Measurements from ENCODE around the gene DNASE1L2. TPM values are rescaled to one million over a fixed set of nuclear protein-coding genes. Genes with fewer than 3 reads are reported as not detected.

DNASE1L2 gene
- total RNA-seq, 4 donors from 2014 or later, result 17.0 to 72.6 (median 42.8) TPM

DNA sequence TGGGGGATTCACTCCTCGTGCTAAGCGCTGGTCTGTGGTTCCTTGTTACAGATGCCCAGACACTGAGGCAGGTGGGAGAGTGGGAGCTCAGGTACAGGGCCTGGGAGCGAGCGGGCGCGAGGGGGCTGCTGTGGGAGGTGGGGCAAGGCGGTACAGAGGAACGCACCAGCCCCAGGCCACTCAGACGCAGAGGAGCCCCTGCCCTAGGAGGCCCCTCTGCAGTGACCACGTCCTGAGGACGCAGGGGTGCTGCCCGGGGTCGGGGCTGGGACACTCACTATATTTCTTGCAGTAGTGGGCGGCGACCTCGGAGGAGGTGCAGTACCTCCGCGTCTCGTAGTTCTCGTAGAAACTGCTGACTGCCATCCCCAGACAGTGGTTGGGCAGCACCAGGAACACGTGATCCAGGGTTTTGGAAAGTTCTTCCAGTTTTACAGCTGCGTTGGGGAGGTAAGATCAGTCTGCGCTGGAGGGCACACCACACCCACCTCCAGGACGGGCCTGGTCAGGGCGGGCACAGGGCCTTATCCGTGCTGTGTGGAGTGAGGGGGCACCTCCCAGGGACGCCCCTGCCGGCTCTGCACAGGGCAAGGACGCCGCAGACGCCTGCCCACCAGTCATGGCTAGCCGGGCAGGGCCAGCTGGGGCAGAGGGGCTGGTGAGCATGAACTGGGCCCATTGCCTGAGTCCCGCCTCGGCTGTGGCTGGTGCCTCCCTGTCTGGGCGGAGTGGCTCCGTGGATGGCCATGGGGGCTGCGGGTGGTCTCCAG, 47.9 kb downstream of the DNASE1L2 start:
- Histone ChIP-seq H3K9me3 (no peaks in the 10 kb centered on the region), H3K27ac (no peak overlapping the region), H3K27me3 (no peaks in the 10 kb centered on the region), H3K36me3 (peaks cover 22% of the 10 kb centered on the region), H3K4me1 (no peaks in the 10 kb centered on the region), H3K4me3 (no peak overlapping the region)
- WGBS, result 64% methylated on average over 17 of the region's 37 CpGs
- TF ChIP-seq EP300 (IDR thresholded peaks at IDR 0.05) (no peak), POLR2A (IDR thresholded peaks at IDR 0.05) (no peak), POLR2AphosphoS5 (IDR thresholded peaks at IDR 0.05) (no peak)
- TF ChIP-seq, protein P1, sequence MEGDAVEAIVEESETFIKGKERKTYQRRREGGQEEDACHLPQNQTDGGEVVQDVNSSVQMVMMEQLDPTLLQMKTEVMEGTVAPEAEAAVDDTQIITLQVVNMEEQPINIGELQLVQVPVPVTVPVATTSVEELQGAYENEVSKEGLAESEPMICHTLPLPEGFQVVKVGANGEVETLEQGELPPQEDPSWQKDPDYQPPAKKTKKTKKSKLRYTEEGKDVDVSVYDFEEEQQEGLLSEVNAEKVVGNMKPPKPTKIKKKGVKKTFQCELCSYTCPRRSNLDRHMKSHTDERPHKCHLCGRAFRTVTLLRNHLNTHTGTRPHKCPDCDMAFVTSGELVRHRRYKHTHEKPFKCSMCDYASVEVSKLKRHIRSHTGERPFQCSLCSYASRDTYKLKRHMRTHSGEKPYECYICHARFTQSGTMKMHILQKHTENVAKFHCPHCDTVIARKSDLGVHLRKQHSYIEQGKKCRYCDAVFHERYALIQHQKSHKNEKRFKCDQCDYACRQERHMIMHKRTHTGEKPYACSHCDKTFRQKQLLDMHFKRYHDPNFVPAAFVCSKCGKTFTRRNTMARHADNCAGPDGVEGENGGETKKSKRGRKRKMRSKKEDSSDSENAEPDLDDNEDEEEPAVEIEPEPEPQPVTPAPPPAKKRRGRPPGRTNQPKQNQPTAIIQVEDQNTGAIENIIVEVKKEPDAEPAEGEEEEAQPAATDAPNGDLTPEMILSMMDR (IDR thresholded peaks at IDR 0.05), result no peak
- DNase-seq (ENCODE audit: low spot score in 2 of 2), result no peak

DNA sequence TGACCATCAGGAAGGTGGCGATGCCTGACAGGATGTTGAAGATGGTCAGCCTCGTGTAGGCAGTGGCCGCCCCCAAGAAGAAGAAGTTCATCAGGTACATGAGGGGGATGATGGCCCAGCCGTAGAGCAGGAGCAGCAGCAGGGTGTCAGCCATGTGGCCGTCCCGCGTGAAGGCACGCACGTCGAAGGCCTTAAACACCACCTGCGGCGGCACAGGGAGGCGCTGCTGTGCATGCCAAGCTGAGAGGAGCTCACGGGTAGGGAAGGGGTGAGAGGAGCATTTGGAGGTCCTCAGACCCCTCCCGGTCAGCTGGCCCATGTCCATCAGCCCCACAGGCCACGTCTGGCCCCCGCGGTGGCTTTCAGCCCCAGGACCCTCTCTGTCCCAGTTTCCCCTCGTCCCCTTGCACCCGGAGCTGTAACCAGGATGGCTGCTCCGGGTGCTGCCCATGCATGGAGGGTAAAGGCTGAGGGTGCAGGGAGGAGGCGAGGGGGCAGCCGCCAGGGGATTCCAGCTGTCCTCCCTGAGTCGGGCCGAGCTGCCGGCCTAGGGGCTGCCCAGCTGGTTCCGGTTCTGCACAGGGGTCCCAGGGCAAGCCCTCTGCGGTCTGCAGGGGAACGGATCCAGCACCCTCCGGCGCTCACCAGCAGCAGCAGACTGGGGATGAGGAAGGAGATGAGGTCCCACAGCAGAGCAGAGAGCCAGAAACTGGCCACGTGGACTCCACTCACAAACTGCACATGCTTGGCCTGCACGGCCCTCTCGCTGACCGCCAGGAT, 48.7 kb downstream of the DNASE1L2 start:
- no peak for TF ChIP-seq POLR2AphosphoS5 (IDR thresholded peaks at IDR 0.05)
- TF ChIP-seq EP300 (IDR thresholded peaks at IDR 0.05), result no peak
- no peak for TF ChIP-seq POLR2A (IDR thresholded peaks at IDR 0.05)
- TF ChIP-seq, protein P1 (IDR thresholded peaks at IDR 0.05), result no peak
- no peaks in the 10 kb centered on the region for H3K9me3 ChIP-seq
- H3K27ac ChIP-seq, result no peak overlapping the region
- no peaks in the 10 kb centered on the region for H3K4me1 ChIP-seq
- H3K36me3 ChIP-seq, result peaks cover 24% of the 10 kb centered on the region
- H3K4me3 ChIP-seq, result no peak overlapping the region
- no peaks in the 10 kb centered on the region for H3K27me3 ChIP-seq
- 90% methylated on average over 16 of the region's 35 CpGs for WGBS
- no peak for DNase-seq (ENCODE audit: low spot score in 2 of 2)

DNA sequence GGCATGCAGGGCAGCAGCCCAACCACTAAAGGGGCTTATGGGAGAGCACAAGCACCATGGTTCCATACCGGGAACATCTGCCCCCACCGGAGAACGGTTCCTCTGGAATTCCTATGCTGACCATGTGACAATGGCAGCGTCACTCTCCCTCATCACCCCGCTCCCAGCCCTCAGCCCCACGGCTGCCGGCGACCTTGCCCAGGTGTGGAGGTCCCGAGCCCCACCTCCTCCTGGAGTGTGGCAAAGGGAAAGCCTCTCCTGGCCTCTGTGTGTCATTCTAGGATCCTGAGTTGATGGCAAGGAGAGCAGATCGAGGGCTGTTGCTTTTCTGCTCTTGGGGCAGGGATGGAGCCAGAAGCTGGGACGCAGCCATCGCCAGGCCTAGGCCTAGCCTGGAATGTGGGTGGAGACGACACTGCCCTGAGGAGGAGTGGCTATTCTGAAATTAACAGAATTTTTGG, 49.5 kb downstream of the DNASE1L2 start:
- Histone ChIP-seq H3K9me3 (no peaks in the 10 kb centered on the region), H3K36me3 (peaks cover 19% of the 10 kb centered on the region), H3K4me1 (no peaks in the 10 kb centered on the region), H3K4me3 (no peak overlapping the region), H3K27ac (no peak overlapping the region), H3K27me3 (no peaks in the 10 kb centered on the region)
- WGBS, result 50% methylated on average over 2 of the region's 13 CpGs
- TF ChIP-seq POLR2AphosphoS5 (IDR thresholded peaks at IDR 0.05) (no peak), EP300 (IDR thresholded peaks at IDR 0.05) (no peak), POLR2A (IDR thresholded peaks at IDR 0.05) (no peak)
- TF ChIP-seq, protein P1 (IDR thresholded peaks at IDR 0.05), result no peak
- DNase-seq (ENCODE audit: low spot score in 2 of 2), result no peak

DNA sequence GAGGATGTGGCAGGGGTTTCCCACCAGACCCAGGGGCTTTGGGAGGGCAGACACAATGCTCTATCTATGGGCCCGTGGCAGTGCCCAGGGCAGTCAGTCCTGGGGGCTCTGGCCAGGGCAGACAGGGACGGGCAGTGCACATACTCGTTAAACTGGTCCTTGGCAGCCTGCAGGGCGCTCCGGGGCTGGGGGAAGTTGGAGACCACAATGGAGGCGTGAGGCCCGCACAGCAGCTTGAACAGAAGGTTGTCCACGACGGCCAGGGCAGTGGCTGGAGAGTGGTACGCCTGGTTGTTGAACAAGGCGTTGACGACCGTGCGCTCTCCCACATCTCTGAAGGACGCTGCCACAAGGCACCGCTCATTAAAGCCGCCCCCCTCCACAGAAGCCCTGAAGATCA, 50.3 kb downstream of the DNASE1L2 start:
- H3K36me3 ChIP-seq, result peaks cover 19% of the 10 kb centered on the region
- no peak for DNase-seq (ENCODE audit: low spot score in 2 of 2)
- TF ChIP-seq, protein P1 (IDR thresholded peaks at IDR 0.05), result no peak
- TF ChIP-seq POLR2AphosphoS5 (IDR thresholded peaks at IDR 0.05), result no peak
- no peak for TF ChIP-seq EP300 (IDR thresholded peaks at IDR 0.05)
- no peak for TF ChIP-seq POLR2A (IDR thresholded peaks at IDR 0.05)
- no peak overlapping the region for H3K27ac ChIP-seq
- H3K9me3 ChIP-seq, result no peaks in the 10 kb centered on the region
- no peaks in the 10 kb centered on the region for H3K4me1 ChIP-seq
- 94% methylated on average over 9 of the region's 17 CpGs for WGBS
- H3K27me3 ChIP-seq, result no peaks in the 10 kb centered on the region
- H3K4me3 ChIP-seq, result no peak overlapping the region

All from suprapubic skin (tissue), 4 donors.